Measurements from ENCODE around the gene C3orf18.

C3orf18 gene

DNA sequence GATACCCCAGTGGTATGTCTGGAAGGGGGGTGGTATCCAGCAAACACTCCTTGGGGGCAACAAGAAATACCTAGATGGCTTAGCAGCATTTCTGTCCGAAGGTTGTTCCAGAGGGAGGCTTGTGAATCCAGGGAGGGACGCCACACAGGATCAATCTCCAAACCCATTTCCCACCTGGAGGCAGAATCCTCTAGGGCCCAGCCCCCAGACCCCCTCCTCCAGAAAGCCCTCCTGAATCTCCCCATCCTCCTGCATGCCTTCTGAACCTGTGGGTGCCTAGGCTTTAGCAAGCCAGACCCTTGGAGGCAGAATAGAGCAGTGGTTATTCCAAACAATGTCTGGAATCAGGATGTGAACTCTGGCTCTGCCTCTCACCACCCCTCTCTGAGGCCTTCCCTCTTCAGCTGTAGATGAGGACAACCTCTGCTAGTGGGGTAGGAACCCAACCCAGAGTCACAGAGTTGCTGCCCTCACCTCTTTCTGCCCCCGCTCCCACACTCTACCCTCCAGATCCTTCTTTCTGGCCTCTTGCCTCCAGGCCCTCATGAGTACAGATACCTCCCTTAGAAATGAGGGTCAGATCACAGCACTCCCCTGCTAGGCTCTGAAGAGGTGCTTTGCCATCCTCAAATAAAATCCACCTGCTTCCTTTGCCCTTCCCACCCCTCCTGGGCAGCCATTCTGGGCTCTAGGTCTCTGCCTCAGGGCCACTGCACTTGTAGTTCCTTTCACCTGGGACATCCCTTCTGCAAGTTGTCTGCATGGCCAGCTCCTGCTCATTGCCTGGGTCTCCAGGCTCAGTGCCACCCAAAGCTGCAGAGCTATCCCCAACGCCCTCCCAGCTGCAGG, 35.9 kb upstream of the C3orf18 start:
- TF ChIP-seq, protein P1, sequence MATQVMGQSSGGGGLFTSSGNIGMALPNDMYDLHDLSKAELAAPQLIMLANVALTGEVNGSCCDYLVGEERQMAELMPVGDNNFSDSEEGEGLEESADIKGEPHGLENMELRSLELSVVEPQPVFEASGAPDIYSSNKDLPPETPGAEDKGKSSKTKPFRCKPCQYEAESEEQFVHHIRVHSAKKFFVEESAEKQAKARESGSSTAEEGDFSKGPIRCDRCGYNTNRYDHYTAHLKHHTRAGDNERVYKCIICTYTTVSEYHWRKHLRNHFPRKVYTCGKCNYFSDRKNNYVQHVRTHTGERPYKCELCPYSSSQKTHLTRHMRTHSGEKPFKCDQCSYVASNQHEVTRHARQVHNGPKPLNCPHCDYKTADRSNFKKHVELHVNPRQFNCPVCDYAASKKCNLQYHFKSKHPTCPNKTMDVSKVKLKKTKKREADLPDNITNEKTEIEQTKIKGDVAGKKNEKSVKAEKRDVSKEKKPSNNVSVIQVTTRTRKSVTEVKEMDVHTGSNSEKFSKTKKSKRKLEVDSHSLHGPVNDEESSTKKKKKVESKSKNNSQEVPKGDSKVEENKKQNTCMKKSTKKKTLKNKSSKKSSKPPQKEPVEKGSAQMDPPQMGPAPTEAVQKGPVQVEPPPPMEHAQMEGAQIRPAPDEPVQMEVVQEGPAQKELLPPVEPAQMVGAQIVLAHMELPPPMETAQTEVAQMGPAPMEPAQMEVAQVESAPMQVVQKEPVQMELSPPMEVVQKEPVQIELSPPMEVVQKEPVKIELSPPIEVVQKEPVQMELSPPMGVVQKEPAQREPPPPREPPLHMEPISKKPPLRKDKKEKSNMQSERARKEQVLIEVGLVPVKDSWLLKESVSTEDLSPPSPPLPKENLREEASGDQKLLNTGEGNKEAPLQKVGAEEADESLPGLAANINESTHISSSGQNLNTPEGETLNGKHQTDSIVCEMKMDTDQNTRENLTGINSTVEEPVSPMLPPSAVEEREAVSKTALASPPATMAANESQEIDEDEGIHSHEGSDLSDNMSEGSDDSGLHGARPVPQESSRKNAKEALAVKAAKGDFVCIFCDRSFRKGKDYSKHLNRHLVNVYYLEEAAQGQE (IDR thresholded peaks at IDR 0.05; ENCODE audit: insufficient replicate concordance, low read depth): no peak
- no peak for TF ChIP-seq SPI1 (IDR thresholded peaks at IDR 0.05; ENCODE audit: borderline replicate concordance, low read depth)
- H3K4me3 ChIP-seq (replicated peaks; ENCODE audit: insufficient read depth, low read length): no peak overlapping the region
- H3K27ac ChIP-seq (replicated peaks): no peak overlapping the region; the same call in 1 of the 2 replicates
- DNase-seq (ENCODE audit: low read depth in 1 of 2, low spot score in 1 of 2): no peak
- no peaks in the 10 kb centered on the region for H3K27me3 ChIP-seq (ENCODE audit: insufficient read depth, poor library complexity, severe bottlenecking)

DNA sequence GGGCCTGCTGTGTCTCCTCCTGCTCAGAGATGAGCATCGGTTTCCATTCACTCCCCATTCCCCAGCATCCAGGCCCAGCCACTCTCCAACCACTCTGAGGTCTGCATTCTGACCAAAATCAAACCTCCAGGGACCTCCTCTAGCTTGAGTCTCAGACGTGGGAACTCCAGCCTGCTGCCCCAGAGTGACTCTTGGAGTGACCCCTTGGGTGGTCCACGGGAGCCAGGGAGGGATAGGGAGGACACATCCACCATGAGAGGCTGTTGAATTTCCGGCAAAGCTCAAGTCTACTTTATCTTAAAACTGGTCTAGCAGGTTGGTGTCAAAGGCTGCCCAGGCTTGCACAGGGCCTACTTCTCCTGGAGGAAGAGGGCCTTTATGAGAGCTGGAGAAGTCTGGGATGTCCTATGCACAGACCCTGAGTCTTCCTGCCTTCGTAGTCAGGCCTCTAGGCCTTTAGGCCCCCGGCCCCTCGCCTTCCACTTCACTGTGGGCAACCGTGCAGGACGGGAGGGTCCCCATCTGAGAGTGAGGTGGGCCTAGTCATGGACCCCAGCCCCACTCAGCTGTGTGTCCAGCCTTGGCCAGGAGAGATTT, 35.1 kb upstream of the C3orf18 start:
- H3K4me3 ChIP-seq (replicated peaks; ENCODE audit: insufficient read depth, low read length): no peak overlapping the region
- no peaks in the 10 kb centered on the region for H3K27me3 ChIP-seq (ENCODE audit: insufficient read depth, poor library complexity, severe bottlenecking)
- peak overlapping the region; percentile 94 for H3K27ac ChIP-seq (replicated peaks)
- TF ChIP-seq, protein P1 (IDR thresholded peaks at IDR 0.05; ENCODE audit: insufficient replicate concordance, low read depth): no peak
- TF ChIP-seq POLR2AphosphoS5 (IDR thresholded peaks at IDR 0.05; ENCODE audit: low read depth) (no peak), GABPA (IDR thresholded peaks at IDR 0.05; ENCODE audit: low read depth) (no peak), SPI1 (IDR thresholded peaks at IDR 0.05; ENCODE audit: borderline replicate concordance, low read depth) (no peak)
- TF ChIP-seq, protein P2, sequence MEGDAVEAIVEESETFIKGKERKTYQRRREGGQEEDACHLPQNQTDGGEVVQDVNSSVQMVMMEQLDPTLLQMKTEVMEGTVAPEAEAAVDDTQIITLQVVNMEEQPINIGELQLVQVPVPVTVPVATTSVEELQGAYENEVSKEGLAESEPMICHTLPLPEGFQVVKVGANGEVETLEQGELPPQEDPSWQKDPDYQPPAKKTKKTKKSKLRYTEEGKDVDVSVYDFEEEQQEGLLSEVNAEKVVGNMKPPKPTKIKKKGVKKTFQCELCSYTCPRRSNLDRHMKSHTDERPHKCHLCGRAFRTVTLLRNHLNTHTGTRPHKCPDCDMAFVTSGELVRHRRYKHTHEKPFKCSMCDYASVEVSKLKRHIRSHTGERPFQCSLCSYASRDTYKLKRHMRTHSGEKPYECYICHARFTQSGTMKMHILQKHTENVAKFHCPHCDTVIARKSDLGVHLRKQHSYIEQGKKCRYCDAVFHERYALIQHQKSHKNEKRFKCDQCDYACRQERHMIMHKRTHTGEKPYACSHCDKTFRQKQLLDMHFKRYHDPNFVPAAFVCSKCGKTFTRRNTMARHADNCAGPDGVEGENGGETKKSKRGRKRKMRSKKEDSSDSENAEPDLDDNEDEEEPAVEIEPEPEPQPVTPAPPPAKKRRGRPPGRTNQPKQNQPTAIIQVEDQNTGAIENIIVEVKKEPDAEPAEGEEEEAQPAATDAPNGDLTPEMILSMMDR (IDR thresholded peaks at IDR 0.05; ENCODE audit: insufficient read depth, low read length): no peak
- DNase-seq (ENCODE audit: low read depth in 1 of 2, low spot score in 1 of 2): no peak

DNA sequence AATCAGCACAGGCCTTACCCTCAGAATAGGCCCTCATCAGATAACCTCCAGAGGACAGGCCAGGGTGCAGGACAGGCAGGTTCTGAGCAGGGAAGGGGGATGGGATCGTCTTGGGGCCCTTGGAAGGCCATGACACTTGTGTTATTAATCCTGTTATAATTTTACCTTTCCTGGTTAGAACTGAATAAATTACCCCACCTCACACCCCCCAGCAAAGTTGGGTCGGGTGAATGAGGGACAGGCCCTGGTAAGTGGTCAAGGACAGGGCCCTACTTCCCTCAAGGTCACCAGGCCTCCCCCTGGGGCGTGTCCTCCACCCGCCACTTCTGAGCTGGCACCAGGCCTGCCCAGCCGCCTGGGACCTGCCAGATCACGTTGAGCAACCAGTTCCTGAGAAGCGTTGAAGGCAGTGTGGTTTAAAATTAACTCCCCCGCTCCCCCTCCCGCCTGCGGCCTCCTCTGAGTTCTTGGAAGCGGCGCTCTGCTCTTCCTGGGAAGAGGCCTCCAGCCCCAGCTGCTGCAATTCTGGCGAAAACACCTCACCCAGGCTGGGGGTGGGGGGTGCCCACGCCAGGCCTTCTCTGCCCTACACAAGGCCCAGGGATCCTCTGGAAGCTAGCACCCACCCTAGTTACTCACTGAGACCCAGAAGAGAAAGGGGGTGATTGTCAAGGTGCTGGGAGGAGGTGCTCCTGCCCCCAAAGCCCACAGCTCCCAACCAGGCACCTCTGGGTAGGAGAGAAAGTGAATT, 33.5 kb upstream of the C3orf18 start:
- peak; percentile 97 to 98 for DNase-seq (ENCODE audit: low read depth in 1 of 2, low spot score in 1 of 2)
- H3K4me3 ChIP-seq (replicated peaks; ENCODE audit: insufficient read depth, low read length): no peak overlapping the region

More for the DNA sequence above, 33.5 kb upstream of the C3orf18 start:
- Histone ChIP-seq H3K27ac (replicated peaks) (peak overlapping the region; percentile 94), H3K27me3 (ENCODE audit: insufficient read depth, poor library complexity, severe bottlenecking) (no peaks in the 10 kb centered on the region)
- TF ChIP-seq, protein P2 (IDR thresholded peaks at IDR 0.05; ENCODE audit: insufficient read depth, low read length): no peak
- TF ChIP-seq POLR2AphosphoS5 (IDR thresholded peaks at IDR 0.05; ENCODE audit: low read depth): peak; percentile 91

Measured in HL-60 (cell line).